Measurements from ENCODE around the gene PHACTR3.

The PHACTR3 gene

GRCh38 chr20:59631751-59632540 lies 27.6 kb downstream of the PHACTR3 start:
- Histone ChIP-seq H3K4me1 (ENCODE audit: control insufficient read depth in 1 of 2, insufficient read depth in 1 of 2, low read depth in 1 of 2, low read length in 1 of 2) (no peaks in the 10 kb centered on the region), H3K27me3 (peaks cover 33% of the 10 kb centered on the region), H3K36me3 (no peaks in the 10 kb centered on the region), H3K4me3 (ENCODE audit: low read depth in 1 of 2, low read length in 1 of 2) (no peak overlapping the region), H3K27ac (no peak overlapping the region), H3K9me3 (no peaks in the 10 kb centered on the region)
- no peak for TF ChIP-seq CTCF (IDR thresholded peaks at IDR 0.05)

- Histone ChIP-seq H3K27me3 (peaks cover 37% of the 10 kb centered on the region), H3K9me3 (no peaks in the 10 kb centered on the region), H3K27ac (no peak overlapping the region), H3K4me3 (ENCODE audit: low read depth in 1 of 2, low read length in 1 of 2) (no peak overlapping the region), H3K4me1 (ENCODE audit: control insufficient read depth in 1 of 2, insufficient read depth in 1 of 2, low read depth in 1 of 2, low read length in 1 of 2) (no peaks in the 10 kb centered on the region), H3K36me3 (no peaks in the 10 kb centered on the region)
- TF ChIP-seq CTCF (IDR thresholded peaks at IDR 0.05): no peak
These were observed 28.3 kb downstream of the PHACTR3 start for GRCh38 chr20:59632541-59633113.

- Histone ChIP-seq H3K4me3 (ENCODE audit: low read depth in 1 of 2, low read length in 1 of 2) (no peak overlapping the region), H3K27ac (no peak overlapping the region), H3K4me1 (ENCODE audit: control insufficient read depth in 1 of 2, insufficient read depth in 1 of 2, low read depth in 1 of 2, low read length in 1 of 2) (no peaks in the 10 kb centered on the region), H3K27me3 (peaks cover 34% of the 10 kb centered on the region), H3K36me3 (no peaks in the 10 kb centered on the region), H3K9me3 (no peaks in the 10 kb centered on the region)
- no peak for TF ChIP-seq CTCF (IDR thresholded peaks at IDR 0.05)
These were observed 29.4 kb downstream of the PHACTR3 start for GRCh38 chr20:59633656-59634251.

- H3K9me3 ChIP-seq: no peaks in the 10 kb centered on the region
- H3K4me1 ChIP-seq (ENCODE audit: control insufficient read depth in 1 of 2, insufficient read depth in 1 of 2, low read depth in 1 of 2, low read length in 1 of 2): no peaks in the 10 kb centered on the region
- no peak overlapping the region for H3K4me3 ChIP-seq (ENCODE audit: low read depth in 1 of 2, low read length in 1 of 2)
- TF ChIP-seq CTCF (IDR thresholded peaks at IDR 0.05): no peak
- H3K36me3 ChIP-seq: no peaks in the 10 kb centered on the region
- H3K27ac ChIP-seq: no peak overlapping the region
- H3K27me3 ChIP-seq: peaks cover 33% of the 10 kb centered on the region
These were observed 30.2 kb downstream of the PHACTR3 start for GRCh38 chr20:59634435-59635005.

GRCh38 chr20:59636766-59637370 lies 32.5 kb downstream of the PHACTR3 start:
- Histone ChIP-seq H3K27me3 (peaks cover 34% of the 10 kb centered on the region), H3K4me1 (ENCODE audit: control insufficient read depth in 1 of 2, insufficient read depth in 1 of 2, low read depth in 1 of 2, low read length in 1 of 2) (no peaks in the 10 kb centered on the region), H3K36me3 (no peaks in the 10 kb centered on the region), H3K9me3 (no peaks in the 10 kb centered on the region), H3K27ac (no peak overlapping the region), H3K4me3 (ENCODE audit: low read depth in 1 of 2, low read length in 1 of 2) (no peak overlapping the region)
- no peak for TF ChIP-seq CTCF (IDR thresholded peaks at IDR 0.05)
